Activated CD4-positive, alpha-beta memory T cell treated with anti-CD3 and anti-CD28 coated beads, Interleukin-2, amount 10 ng/mL, durations not matched to agents 7 days and 5 days (primary cell): Measurements from ENCODE around the gene MDFIC2. TPM values are rescaled to one million over a fixed set of nuclear protein-coding genes. Genes with fewer than 3 reads are reported as not detected.
"Not testable (repeated sequence)": the region's sequence is repeated elsewhere in the genome, so short reads cannot be mapped to it uniquely, and the experiment has no call there.

Source experiments
- CTCF ChIA-PET: fragments of 350-600 bp; sonication (Branson Sonifier 250); formaldehyde crosslinking; loops from one replicate; lab custom pipeline; 2021; ENCODE audit warnings: antibody characterized with exemption, inconsistent platforms; lab: Charles Lee
- POLR2A ChIA-PET: fragments of 350-600 bp; sonication (Branson Sonifier 250); formaldehyde crosslinking; loops from one replicate; lab custom pipeline; 2021; ENCODE audit warnings: antibody characterized with exemption; lab: Charles Lee
- DNase-seq: peaks from one replicate; pipeline ENCODE4 v3.0.0-alpha.2; 2020
- H3K27ac Mint-ChIP-seq: one replicate; pipeline ENCODE4 v1.8.0; 2021; ENCODE audit warnings: mild to moderate bottlenecking, mixed read lengths
- H3K27me3 Mint-ChIP-seq: one replicate; pipeline ENCODE4 v1.8.0; 2021; ENCODE audit warnings: mixed read lengths
- H3K36me3 Mint-ChIP-seq: one replicate; pipeline ENCODE4 v1.8.0; 2021; ENCODE audit warnings: low read depth, mixed read lengths
- H3K4me1 Mint-ChIP-seq: one replicate; pipeline ENCODE4 v1.8.0; 2021; ENCODE audit warnings: mixed read lengths
- H3K4me3 Mint-ChIP-seq: one replicate; pipeline ENCODE4 v1.8.0; 2021; ENCODE audit warnings: mild to moderate bottlenecking, mixed read lengths
- H3K9me3 Mint-ChIP-seq: one replicate; pipeline ENCODE4 v1.8.0; 2021; ENCODE audit warnings: mixed read lengths
- total RNA-seq, 2 experiments: library from RNA; stranded (reverse); gene quantifications; one replicate each; pipeline ENCODE4 v1.2.3, GENCODE V29; 2021

The MDFIC2 gene
- total RNA-seq, 2 experiments from 2014 or later, result not detected

DNA sequence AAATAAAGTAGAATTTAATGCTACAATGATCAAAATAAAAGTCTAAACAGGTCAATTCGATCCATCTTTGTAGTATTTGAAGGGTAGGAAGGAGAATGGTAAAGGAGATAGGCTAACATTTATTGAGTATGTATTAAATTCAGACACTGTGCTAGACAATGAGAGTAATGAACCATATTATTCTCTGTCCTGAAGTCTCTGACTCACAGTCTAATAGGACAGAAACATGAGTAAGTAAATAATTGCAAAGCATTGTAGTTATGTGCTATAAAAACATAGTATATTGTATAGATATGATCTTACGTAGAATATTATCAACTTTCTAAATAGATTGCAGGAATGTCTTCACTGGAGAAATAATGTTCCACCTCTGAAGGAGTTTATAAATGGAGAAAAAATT lies 64.5 kb downstream of the MDFIC2 start:
- Mint-ChIP-seq H3K4me1 (no peaks in the 10 kb centered on the region), H3K4me3 (no peak overlapping the region), H3K9me3 (peaks cover 3% of the 10 kb centered on the region), H3K27ac (no peak overlapping the region), H3K36me3 (no peaks in the 10 kb centered on the region), H3K27me3 (no peaks in the 10 kb centered on the region)
- DNase-seq, result no peak
- POLR2A ChIA-PET, result no interaction called here
- CTCF ChIA-PET, result no interaction called here

GRCh38 chr3:70245746-70246525 lies 66.5 kb downstream of the MDFIC2 start:
- Mint-ChIP-seq H3K4me3 (no peak overlapping the region), H3K27ac (no peak overlapping the region), H3K4me1 (no peaks in the 10 kb centered on the region), H3K36me3 (no peaks in the 10 kb centered on the region), H3K9me3 (no peaks in the 10 kb centered on the region), H3K27me3 (no peaks in the 10 kb centered on the region)
- CTCF ChIA-PET, result no interaction called here
- POLR2A ChIA-PET, result no interaction called here
- DNase-seq, result no peak

DNA sequence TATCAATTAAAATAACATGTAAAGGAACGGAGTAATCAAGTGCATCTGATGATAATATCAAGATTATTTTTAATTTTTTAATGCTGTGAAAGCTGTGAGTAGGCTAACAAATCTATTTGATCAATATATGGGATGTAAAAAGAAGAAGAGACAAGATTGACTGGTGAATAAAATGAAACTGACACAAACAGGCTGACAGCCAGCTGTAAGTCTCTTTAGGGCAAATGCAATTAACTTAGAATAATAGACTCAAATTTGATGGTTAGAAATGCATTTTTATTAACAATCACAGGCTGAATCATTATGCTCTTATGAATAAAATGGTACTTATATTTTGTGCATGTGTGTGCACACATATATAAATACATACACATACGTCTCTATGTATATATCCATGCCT lies 68.0 kb downstream of the MDFIC2 start:
- Mint-ChIP-seq H3K9me3 (no peaks in the 10 kb centered on the region), H3K27ac (no peak overlapping the region), H3K36me3 (no peaks in the 10 kb centered on the region), H3K4me3 (no peak overlapping the region), H3K27me3 (no peaks in the 10 kb centered on the region), H3K4me1 (no peaks in the 10 kb centered on the region)
- ChIA-PET CTCF (no interaction called here), POLR2A (no interaction called here)
- DNase-seq, result no peak

DNA sequence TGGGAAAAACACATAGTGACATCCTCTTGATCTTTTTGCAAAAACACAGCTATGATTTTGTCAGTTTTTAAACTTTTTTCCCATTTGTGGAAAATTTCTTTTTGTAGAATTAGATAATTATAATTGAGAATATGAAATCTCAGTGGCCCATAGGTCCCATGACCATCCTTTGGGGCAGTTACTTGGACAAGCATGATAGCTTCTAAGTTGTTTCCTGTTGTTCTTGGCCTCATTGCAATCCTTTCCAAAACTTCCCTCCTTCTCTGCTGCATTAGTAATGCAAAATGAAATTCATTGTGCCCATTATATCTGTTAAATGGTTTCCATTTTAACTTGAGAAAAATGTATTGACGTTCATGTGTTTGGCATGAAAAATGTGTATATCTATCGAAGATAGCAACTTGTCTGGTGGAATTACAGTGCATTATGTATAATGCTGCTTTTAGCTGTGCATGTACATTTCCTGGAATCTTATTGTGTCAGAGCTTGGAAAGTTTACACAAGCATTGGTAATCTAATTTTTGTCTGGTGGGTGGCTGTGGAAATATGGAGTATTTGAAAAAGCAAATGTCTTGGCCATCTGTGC lies 70.0 kb downstream of the MDFIC2 start:
- Mint-ChIP-seq H3K27ac (no peak overlapping the region), H3K9me3 (no peaks in the 10 kb centered on the region), H3K4me1 (no peaks in the 10 kb centered on the region), H3K4me3 (no peak overlapping the region), H3K27me3 (no peaks in the 10 kb centered on the region), H3K36me3 (no peaks in the 10 kb centered on the region)
- CTCF ChIA-PET, result no interaction called here
- POLR2A ChIA-PET, result no interaction called here
- no peak for DNase-seq

GRCh38 chr3:70233812-70234211 lies 78.6 kb downstream of the MDFIC2 start:
- H3K4me3 Mint-ChIP-seq, result no peak overlapping the region
- H3K36me3 Mint-ChIP-seq, result no peaks in the 10 kb centered on the region

DNA sequence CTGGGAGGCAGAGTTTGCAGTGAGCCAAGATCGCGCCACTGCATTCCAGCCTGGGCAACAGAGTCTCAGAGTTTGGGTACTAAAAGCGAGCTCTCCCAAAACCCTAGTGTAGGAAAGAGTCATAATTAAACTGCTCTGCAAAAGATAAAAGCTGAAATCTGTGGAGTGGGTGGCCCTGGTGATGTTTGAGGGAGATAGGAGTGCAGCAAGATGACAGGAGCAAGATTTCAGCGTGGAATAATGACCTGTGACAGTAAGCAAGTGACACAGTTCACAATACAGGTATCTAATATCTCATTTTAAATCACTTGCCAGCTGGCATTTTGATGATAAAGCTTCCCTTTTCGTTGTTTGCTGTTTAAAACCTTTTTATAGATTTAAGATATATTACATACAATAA lies 79.3 kb downstream of the MDFIC2 start:
- no peak overlapping the region for H3K27ac Mint-ChIP-seq
- DNase-seq, result no peak
- CTCF ChIA-PET, result no interaction called here
- H3K36me3 Mint-ChIP-seq, result no peaks in the 10 kb centered on the region
- H3K4me3 Mint-ChIP-seq, result no peak overlapping the region
- H3K9me3 Mint-ChIP-seq, result no peaks in the 10 kb centered on the region
- H3K27me3 Mint-ChIP-seq, result no peaks in the 10 kb centered on the region
- no peaks in the 10 kb centered on the region for H3K4me1 Mint-ChIP-seq
- POLR2A ChIA-PET, result no interaction called here

More at GRCh38 chr3:70233812-70234211, 78.6 kb downstream of the MDFIC2 start:
- ChIA-PET POLR2A (no interaction called here), CTCF (no interaction called here)
- Mint-ChIP-seq H3K4me1 (no peaks in the 10 kb centered on the region), H3K27me3 (no peaks in the 10 kb centered on the region), H3K9me3 (no peaks in the 10 kb centered on the region), H3K27ac (no peak overlapping the region)
- no peak for DNase-seq

DNA sequence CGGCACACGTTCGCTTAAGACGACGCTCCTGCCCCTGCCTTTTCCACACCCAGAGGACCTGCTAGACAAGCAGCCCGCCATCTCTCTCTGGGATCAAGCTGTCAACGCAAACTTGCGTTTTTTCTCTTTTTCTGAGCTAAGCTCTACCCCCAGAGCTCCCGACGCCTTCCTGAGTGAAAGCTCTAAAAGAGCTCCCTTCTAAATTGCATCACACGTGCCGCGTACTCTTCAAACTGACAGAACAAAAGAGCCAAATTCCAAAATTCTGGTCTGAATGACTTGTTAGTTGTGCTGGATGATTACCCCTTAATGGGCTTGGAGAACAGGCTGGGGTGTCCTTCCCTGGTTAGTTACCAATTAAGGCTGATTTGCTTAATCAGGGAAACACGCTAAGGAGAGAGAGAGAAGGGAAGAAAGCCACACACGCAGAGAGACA lies 81.2 kb downstream of the MDFIC2 start:
- Mint-ChIP-seq H3K9me3 (no peaks in the 10 kb centered on the region), H3K27me3 (no peaks in the 10 kb centered on the region), H3K4me3 (no peak overlapping the region), H3K36me3 (no peaks in the 10 kb centered on the region), H3K27ac (no peak overlapping the region), H3K4me1 (no peaks in the 10 kb centered on the region)
- ChIA-PET POLR2A (no interaction called here), CTCF (no interaction called here)
- DNase-seq, result no peak

GRCh38 chr3:70227437-70227836 lies 85.0 kb downstream of the MDFIC2 start:
- ChIA-PET CTCF (no interaction called here), POLR2A (no interaction called here)
- Mint-ChIP-seq H3K4me1 (no peaks in the 10 kb centered on the region), H3K4me3 (no peak overlapping the region), H3K27me3 (no peaks in the 10 kb centered on the region), H3K9me3 (no peaks in the 10 kb centered on the region), H3K36me3 (no peaks in the 10 kb centered on the region), H3K27ac (no peak overlapping the region)
- no peak for DNase-seq

- Mint-ChIP-seq H3K27ac (no peak overlapping the region), H3K4me3 (no peak overlapping the region), H3K27me3 (no peaks in the 10 kb centered on the region), H3K4me1 (no peaks in the 10 kb centered on the region), H3K9me3 (no peaks in the 10 kb centered on the region), H3K36me3 (no peaks in the 10 kb centered on the region)
- CTCF ChIA-PET, result no interaction called here
- DNase-seq, result no peak
- POLR2A ChIA-PET, result no interaction called here
Observed at GRCh38 chr3:70225146-70225545, 87.3 kb downstream of the MDFIC2 start.

DNA sequence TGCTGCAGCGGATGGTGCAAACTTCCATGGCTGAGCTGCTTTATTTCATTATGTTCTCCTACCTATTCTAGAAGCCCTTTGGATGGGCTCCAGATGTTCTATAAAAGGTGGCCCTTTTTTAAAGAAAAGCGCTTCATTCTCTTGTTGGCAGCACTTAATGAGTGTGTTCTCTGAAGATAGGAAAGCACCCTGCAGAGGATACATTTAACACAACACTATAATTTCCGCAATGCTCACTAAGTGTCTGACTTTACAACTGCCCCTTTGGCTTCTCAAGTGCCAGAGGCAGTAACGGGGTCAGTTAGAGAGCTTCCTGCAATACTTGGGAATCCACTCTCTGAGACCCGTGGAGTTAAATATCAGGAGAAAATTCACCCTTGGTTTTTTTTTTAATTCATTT lies 88.1 kb downstream of the MDFIC2 start:
- ChIA-PET CTCF (no interaction called here), POLR2A (no interaction called here)
- no peak overlapping the region for H3K4me3 Mint-ChIP-seq
- H3K9me3 Mint-ChIP-seq, result no peaks in the 10 kb centered on the region
- no peaks in the 10 kb centered on the region for H3K4me1 Mint-ChIP-seq
- H3K36me3 Mint-ChIP-seq, result no peaks in the 10 kb centered on the region
- no peak overlapping the region for H3K27ac Mint-ChIP-seq
- no peak for DNase-seq
- no peaks in the 10 kb centered on the region for H3K27me3 Mint-ChIP-seq

- Mint-ChIP-seq H3K4me3 (no peak overlapping the region), H3K9me3 (no peaks in the 10 kb centered on the region), H3K36me3 (no peaks in the 10 kb centered on the region), H3K4me1 (no peaks in the 10 kb centered on the region), H3K27me3 (no peaks in the 10 kb centered on the region), H3K27ac (no peak overlapping the region)
- ChIA-PET CTCF (no interaction called here), POLR2A (no interaction called here)
- no peak for DNase-seq
Observed at GRCh38 chr3:70218471-70218870, 94.0 kb downstream of the MDFIC2 start.

DNA sequence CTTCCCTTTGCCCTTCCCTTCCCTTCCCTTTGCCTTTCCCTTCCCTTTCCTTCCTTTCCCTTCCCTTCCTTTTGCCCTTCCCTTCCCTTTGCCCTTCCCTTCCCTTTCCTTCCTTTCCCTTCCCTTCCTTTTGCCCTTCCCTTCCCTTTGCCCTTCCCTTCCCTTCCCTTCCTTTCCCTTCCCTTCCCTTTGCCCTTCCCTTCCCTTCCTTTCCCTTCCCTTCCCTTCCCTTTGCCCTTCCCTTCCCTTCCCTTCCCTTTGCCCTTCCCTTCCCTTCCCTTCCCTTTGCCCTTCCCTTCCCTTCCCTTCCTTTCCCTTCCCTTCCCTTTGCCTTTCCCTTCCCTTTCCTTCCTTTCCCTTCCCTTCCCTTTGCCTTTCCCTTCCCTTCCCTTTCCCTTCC lies 101.2 kb downstream of the MDFIC2 start:
- H3K9me3 Mint-ChIP-seq, H3K27me3 Mint-ChIP-seq, DNase-seq, CTCF ChIA-PET, H3K4me3 Mint-ChIP-seq, H3K36me3 Mint-ChIP-seq, POLR2A ChIA-PET, H3K27ac Mint-ChIP-seq, H3K4me1 Mint-ChIP-seq: not testable (repeated sequence)

GRCh38 chr3:70201975-70202374 lies 110.5 kb downstream of the MDFIC2 start:
- Mint-ChIP-seq H3K4me1 (no peaks in the 10 kb centered on the region), H3K27ac (no peak overlapping the region), H3K9me3 (no peaks in the 10 kb centered on the region), H3K4me3 (no peak overlapping the region), H3K36me3 (no peaks in the 10 kb centered on the region), H3K27me3 (no peaks in the 10 kb centered on the region)
- no peak for DNase-seq
- POLR2A ChIA-PET, result no interaction called here
- CTCF ChIA-PET, result no interaction called here

DNA sequence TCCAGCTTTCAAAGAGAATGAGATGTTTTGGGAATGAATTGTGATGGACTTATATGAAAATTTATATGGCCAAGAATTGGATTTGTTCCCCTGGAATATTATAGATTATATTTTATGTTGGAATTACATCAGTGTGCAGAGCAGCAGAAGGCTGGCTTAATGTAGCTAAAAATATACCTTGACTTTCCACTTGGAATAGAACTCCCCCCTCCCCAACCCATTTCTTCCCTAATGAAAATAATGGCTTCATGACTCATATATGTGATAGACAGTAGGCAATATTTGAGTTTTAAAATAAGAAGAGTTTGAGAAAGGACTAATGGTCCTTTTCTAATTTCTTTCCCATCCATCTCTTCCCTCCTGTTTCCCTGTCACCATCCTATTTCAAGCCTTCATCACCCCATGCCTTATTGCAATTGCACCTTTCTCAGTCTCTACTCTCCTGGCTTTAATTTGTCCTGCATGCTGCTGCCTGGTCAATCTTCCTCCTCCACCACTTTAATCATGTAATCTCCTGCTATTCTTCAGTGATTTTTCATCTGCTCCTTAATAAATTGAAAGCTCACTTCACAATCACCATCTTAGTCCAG lies 122.5 kb downstream of the MDFIC2 start:
- Mint-ChIP-seq H3K27me3 (no peaks in the 10 kb centered on the region), H3K4me1 (no peaks in the 10 kb centered on the region), H3K27ac (no peak overlapping the region), H3K36me3 (no peaks in the 10 kb centered on the region), H3K4me3 (no peak overlapping the region), H3K9me3 (peaks cover 3% of the 10 kb centered on the region)
- CTCF ChIA-PET, result no interaction called here
- DNase-seq, result no peak
- POLR2A ChIA-PET, result no interaction called here
